Breast epithelium (tissue), 4 donors: Measurements from ENCODE around the gene FBXO15. TPM values are rescaled to one million over a fixed set of nuclear protein-coding genes. Genes with fewer than 3 reads are reported as not detected.

Source experiments
- DNase-seq, 2 donors: peaks; one replicate each; pipeline ENCODE4 v3.0.0-alpha.2; 2019; ENCODE audit warnings: low spot score in 2 of 2
- H3K27ac ChIP-seq, 2 donors: fragments of 200-600 bp; sonication (generic) in 1 of 2; one replicate each; pipeline ENCODE4 v1.5.1; 2016 to 2019; ENCODE audit warnings: mild to moderate bottlenecking in 1 of 2
- H3K27me3 ChIP-seq, 2 donors: fragments of 200-600 bp; sonication (generic) in 1 of 2; one replicate each; pipeline versions ENCODE4 v1.5.1 to v1.6.0; 2017 to 2019; ENCODE audit warnings: control low read depth in 1 of 2, mild to moderate bottlenecking in 1 of 2
- H3K36me3 ChIP-seq: fragments of 200-600 bp; one replicate; pipeline ENCODE4 v1.5.1; 2019
- H3K4me1 ChIP-seq, 2 donors: fragments of 200-600 bp; sonication (generic); one replicate each; pipeline ENCODE4 v1.5.1; 2016 to 2019; ENCODE audit warnings: control low read depth in 1 of 2
- H3K4me3 ChIP-seq, 3 donors: fragments of 200-600 bp; sonication (generic); 1 replicate in 2 of 3; 2 replicates in 1 of 3; pipeline ENCODE4 v1.5.1; 2016 to 2019; ENCODE audit warnings: mild to moderate bottlenecking in 3 of 3, moderate library complexity in 2 of 3
- H3K9me3 ChIP-seq, 2 donors: fragments of 200-600 bp; sonication (generic) in 1 of 2; one replicate each; pipeline ENCODE4 v1.5.1; 2016 to 2019; ENCODE audit warnings: control low read depth in 1 of 2
- POLR2A ChIP-seq: fragments of 450-650 bp; IDR thresholded peaks from one replicate; pipeline ENCODE4 v1.6.1; 2016; ENCODE audit warnings: antibody characterized with exemption, mild to moderate bottlenecking, moderate library complexity
- POLR2AphosphoS5 ChIP-seq, 3 donors: sonication (generic); formaldehyde crosslinking; IDR thresholded peaks; one replicate each; pipeline ENCODE4 v1.6.1; 2017; ENCODE audit warnings: antibody characterized with exemption in 3 of 3
- intact Hi-C: fragments of 100-400 bp; cut with DNase I; formaldehyde crosslinking; loops from one replicate; pipeline ENCODE4 v1.15.1; 2023; ENCODE audit warnings: low total_unique reads
- total RNA-seq, 3 donors: library from RNA; depleted of rRNA; stranded (reverse); fragments of >200 nt; gene quantifications; one replicate each; pipeline ENCODE4 v1.1.0, GENCODE V29; 2016
- TF ChIP-seq, protein P1 (sequence below), 3 donors: fragments of 450-650 bp; IDR thresholded peaks; one replicate each; pipeline ENCODE4 v1.5.1; 2016 to 2017; ENCODE audit warnings: antibody characterized with exemption in 3 of 3, mild to moderate bottlenecking in 3 of 3, moderate library complexity in 3 of 3

FBXO15 gene
- total RNA-seq, 3 donors from 2014 or later: 0.64 to 1.3 (median 0.73) TPM

GRCh38 chr18:74139888-74140287, 7.7 kb downstream of the FBXO15 start:
- DNase-seq: no peak
- no peaks in the 10 kb centered on the region for H3K27me3 ChIP-seq
- H3K4me3 ChIP-seq: no peak overlapping the region
- H3K36me3 ChIP-seq: no peaks in the 10 kb centered on the region
- no peaks in the 10 kb centered on the region for H3K4me1 ChIP-seq
- TF ChIP-seq POLR2A (no peak), POLR2AphosphoS5 (IDR thresholded peaks at IDR 0.05) (no peak)
- TF ChIP-seq, protein P1, sequence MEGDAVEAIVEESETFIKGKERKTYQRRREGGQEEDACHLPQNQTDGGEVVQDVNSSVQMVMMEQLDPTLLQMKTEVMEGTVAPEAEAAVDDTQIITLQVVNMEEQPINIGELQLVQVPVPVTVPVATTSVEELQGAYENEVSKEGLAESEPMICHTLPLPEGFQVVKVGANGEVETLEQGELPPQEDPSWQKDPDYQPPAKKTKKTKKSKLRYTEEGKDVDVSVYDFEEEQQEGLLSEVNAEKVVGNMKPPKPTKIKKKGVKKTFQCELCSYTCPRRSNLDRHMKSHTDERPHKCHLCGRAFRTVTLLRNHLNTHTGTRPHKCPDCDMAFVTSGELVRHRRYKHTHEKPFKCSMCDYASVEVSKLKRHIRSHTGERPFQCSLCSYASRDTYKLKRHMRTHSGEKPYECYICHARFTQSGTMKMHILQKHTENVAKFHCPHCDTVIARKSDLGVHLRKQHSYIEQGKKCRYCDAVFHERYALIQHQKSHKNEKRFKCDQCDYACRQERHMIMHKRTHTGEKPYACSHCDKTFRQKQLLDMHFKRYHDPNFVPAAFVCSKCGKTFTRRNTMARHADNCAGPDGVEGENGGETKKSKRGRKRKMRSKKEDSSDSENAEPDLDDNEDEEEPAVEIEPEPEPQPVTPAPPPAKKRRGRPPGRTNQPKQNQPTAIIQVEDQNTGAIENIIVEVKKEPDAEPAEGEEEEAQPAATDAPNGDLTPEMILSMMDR (IDR thresholded peaks at IDR 0.05): no peak
- intact Hi-C loops: no loop called here
- no peaks in the 10 kb centered on the region for H3K9me3 ChIP-seq
- no peak overlapping the region for H3K27ac ChIP-seq

GRCh38 chr18:74139411-74139810, 8.2 kb downstream of the FBXO15 start:
- no peak for DNase-seq
- H3K27me3 ChIP-seq: no peaks in the 10 kb centered on the region
- H3K9me3 ChIP-seq: no peaks in the 10 kb centered on the region
- intact Hi-C loops: no loop called here
- H3K4me1 ChIP-seq: no peaks in the 10 kb centered on the region
- no peak for TF ChIP-seq POLR2AphosphoS5 (IDR thresholded peaks at IDR 0.05)
- no peak for TF ChIP-seq POLR2A
- TF ChIP-seq, protein P1 (IDR thresholded peaks at IDR 0.05): no peak
- H3K4me3 ChIP-seq: no peak overlapping the region
- H3K36me3 ChIP-seq: no peaks in the 10 kb centered on the region
- no peak overlapping the region for H3K27ac ChIP-seq

DNA sequence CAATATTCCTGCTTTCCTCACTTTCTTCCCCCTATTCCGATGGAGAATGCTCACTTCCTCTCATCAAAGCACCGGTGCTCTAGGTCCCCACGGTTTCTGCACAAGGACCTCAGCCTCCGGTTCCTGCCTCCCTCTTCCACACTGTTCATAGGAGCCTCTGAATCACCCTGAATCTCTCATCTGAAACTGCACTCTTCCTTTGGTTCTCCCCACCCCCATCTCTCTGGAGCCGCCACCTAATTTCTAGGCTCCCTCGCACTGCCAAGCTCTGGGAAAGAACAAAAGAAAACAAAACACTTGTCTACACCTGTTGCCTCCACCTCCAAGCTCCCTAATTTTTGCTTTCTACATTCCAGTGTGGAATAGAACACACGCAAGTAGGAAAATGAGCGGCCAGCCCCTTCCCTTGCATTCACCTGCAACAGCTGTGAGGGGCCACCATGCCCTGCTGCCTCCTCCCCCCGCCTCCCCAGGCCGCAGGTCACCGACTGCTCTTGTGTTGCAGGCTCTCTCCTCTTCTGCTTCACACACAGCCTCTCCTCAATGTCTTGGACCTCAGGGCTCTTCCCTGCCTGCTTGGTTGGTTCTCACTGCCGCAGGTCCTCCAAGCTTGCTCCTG, 9.6 kb downstream of the FBXO15 start:
- Histone ChIP-seq H3K36me3 (no peaks in the 10 kb centered on the region), H3K4me1 (no peaks in the 10 kb centered on the region), H3K9me3 (no peaks in the 10 kb centered on the region), H3K27ac (no peak overlapping the region), H3K4me3 (no peak overlapping the region), H3K27me3 (no peaks in the 10 kb centered on the region)
- DNase-seq: no peak
- TF ChIP-seq POLR2AphosphoS5 (IDR thresholded peaks at IDR 0.05): no peak
- TF ChIP-seq, protein P1 (IDR thresholded peaks at IDR 0.05): no peak
- TF ChIP-seq POLR2A: no peak
- intact Hi-C loops: no loop called here

GRCh38 chr18:74132201-74132600, 15.4 kb downstream of the FBXO15 start:
- H3K27me3 ChIP-seq: no peaks in the 10 kb centered on the region

GRCh38 chr18:74131124-74131523, 16.5 kb downstream of the FBXO15 start:
- DNase-seq: no peak
- H3K36me3 ChIP-seq: no peaks in the 10 kb centered on the region
- H3K27ac ChIP-seq: no peak overlapping the region
- H3K4me3 ChIP-seq: no peak overlapping the region
- no peaks in the 10 kb centered on the region for H3K9me3 ChIP-seq
- H3K27me3 ChIP-seq: no peaks in the 10 kb centered on the region
- H3K4me1 ChIP-seq: no peaks in the 10 kb centered on the region
- TF ChIP-seq, protein P1 (IDR thresholded peaks at IDR 0.05): no peak
- TF ChIP-seq POLR2A (no peak), POLR2AphosphoS5 (IDR thresholded peaks at IDR 0.05) (no peak)
- intact Hi-C loops: no loop called here

More at GRCh38 chr18:74132201-74132600, 15.4 kb downstream of the FBXO15 start:
- no peaks in the 10 kb centered on the region for H3K36me3 ChIP-seq
- no peak overlapping the region for H3K4me3 ChIP-seq
- no peaks in the 10 kb centered on the region for H3K4me1 ChIP-seq
- TF ChIP-seq, protein P1 (IDR thresholded peaks at IDR 0.05): no peak
- no peak for TF ChIP-seq POLR2A
- no peak for TF ChIP-seq POLR2AphosphoS5 (IDR thresholded peaks at IDR 0.05)
- intact Hi-C loops: no loop called here
- DNase-seq: no peak
- H3K27ac ChIP-seq: no peak overlapping the region
- H3K9me3 ChIP-seq: no peaks in the 10 kb centered on the region
